Breast epithelium (tissue), 3 donors: ENCODE results near the gene PLPP1.

ENCODE experiments used
- POLR2AphosphoS5 ChIP-seq, 3 donors: sonication (generic); formaldehyde crosslinking; IDR thresholded peaks; one replicate each; pipeline ENCODE4 v1.6.1; 2017; ENCODE audit warnings: antibody characterized with exemption in 3 of 3
- TF ChIP-seq, protein P1 (sequence below), 3 donors: fragments of 450-650 bp; IDR thresholded peaks; one replicate each; pipeline ENCODE4 v1.5.1; 2016 to 2017; ENCODE audit warnings: antibody characterized with exemption in 3 of 3, mild to moderate bottlenecking in 3 of 3, moderate library complexity in 3 of 3

GRCh38 chr5:55470282-55470681 is 64.5 kb downstream of the PLPP1 start:
- TF ChIP-seq, protein P1, sequence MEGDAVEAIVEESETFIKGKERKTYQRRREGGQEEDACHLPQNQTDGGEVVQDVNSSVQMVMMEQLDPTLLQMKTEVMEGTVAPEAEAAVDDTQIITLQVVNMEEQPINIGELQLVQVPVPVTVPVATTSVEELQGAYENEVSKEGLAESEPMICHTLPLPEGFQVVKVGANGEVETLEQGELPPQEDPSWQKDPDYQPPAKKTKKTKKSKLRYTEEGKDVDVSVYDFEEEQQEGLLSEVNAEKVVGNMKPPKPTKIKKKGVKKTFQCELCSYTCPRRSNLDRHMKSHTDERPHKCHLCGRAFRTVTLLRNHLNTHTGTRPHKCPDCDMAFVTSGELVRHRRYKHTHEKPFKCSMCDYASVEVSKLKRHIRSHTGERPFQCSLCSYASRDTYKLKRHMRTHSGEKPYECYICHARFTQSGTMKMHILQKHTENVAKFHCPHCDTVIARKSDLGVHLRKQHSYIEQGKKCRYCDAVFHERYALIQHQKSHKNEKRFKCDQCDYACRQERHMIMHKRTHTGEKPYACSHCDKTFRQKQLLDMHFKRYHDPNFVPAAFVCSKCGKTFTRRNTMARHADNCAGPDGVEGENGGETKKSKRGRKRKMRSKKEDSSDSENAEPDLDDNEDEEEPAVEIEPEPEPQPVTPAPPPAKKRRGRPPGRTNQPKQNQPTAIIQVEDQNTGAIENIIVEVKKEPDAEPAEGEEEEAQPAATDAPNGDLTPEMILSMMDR (IDR thresholded peaks at IDR 0.05) = no peak
- TF ChIP-seq POLR2AphosphoS5 (IDR thresholded peaks at IDR 0.05) = no peak
